ENCODE results near the gene CCDC148.

Gene CCDC148

GRCh38 chr2:158266111-158266510 is 190.4 kb downstream of the CCDC148 start:
- Histone ChIP-seq H3K9me3 (ENCODE audit: low read length) (no peaks in the 10 kb centered on the region), H3F3A (ENCODE audit: insufficient read depth, low read length) (no peaks in the 10 kb centered on the region), H3K27ac (ENCODE audit: low read depth, low read length, poor library complexity, severe bottlenecking) (no peak overlapping the region), H3K4me2 (ENCODE audit: low read length) (no peak overlapping the region), H3K36me3 (ENCODE audit: insufficient read depth, low read length) (no peaks in the 10 kb centered on the region), H3K4me3 (ENCODE audit: low read depth, low read length, poor library complexity, severe bottlenecking) (no peak overlapping the region), H3K79me2 (ENCODE audit: insufficient read depth, low read length) (no peaks in the 10 kb centered on the region), H3K9me2 (ENCODE audit: low read depth, low read length) (no peaks in the 10 kb centered on the region), H3K4me1 (ENCODE audit: insufficient read depth, low read length, severe bottlenecking) (no peaks in the 10 kb centered on the region), H2AFZ (ENCODE audit: low read length) (no peak overlapping the region), H3K9ac (ENCODE audit: low read length) (no peak overlapping the region), H3K27me3 (ENCODE audit: insufficient read depth, low read length) (no peaks in the 10 kb centered on the region), H4K20me1 (ENCODE audit: insufficient read depth, low read length) (no peaks in the 10 kb centered on the region)
- TF ChIP-seq, protein P1, sequence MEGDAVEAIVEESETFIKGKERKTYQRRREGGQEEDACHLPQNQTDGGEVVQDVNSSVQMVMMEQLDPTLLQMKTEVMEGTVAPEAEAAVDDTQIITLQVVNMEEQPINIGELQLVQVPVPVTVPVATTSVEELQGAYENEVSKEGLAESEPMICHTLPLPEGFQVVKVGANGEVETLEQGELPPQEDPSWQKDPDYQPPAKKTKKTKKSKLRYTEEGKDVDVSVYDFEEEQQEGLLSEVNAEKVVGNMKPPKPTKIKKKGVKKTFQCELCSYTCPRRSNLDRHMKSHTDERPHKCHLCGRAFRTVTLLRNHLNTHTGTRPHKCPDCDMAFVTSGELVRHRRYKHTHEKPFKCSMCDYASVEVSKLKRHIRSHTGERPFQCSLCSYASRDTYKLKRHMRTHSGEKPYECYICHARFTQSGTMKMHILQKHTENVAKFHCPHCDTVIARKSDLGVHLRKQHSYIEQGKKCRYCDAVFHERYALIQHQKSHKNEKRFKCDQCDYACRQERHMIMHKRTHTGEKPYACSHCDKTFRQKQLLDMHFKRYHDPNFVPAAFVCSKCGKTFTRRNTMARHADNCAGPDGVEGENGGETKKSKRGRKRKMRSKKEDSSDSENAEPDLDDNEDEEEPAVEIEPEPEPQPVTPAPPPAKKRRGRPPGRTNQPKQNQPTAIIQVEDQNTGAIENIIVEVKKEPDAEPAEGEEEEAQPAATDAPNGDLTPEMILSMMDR (IDR thresholded peaks at IDR 0.05; ENCODE audit: low read length): no peak
- TF ChIP-seq EZH2 (IDR thresholded peaks at IDR 0.05; ENCODE audit: borderline replicate concordance, low read length): no peak

- Histone ChIP-seq H4K20me1 (ENCODE audit: insufficient read depth, low read length) (no peaks in the 10 kb centered on the region), H3K27ac (ENCODE audit: low read depth, low read length, poor library complexity, severe bottlenecking) (no peak overlapping the region), H3K9me2 (ENCODE audit: low read depth, low read length) (no peaks in the 10 kb centered on the region), H3K4me1 (ENCODE audit: insufficient read depth, low read length, severe bottlenecking) (no peaks in the 10 kb centered on the region), H2AFZ (ENCODE audit: low read length) (no peak overlapping the region), H3K79me2 (ENCODE audit: insufficient read depth, low read length) (no peaks in the 10 kb centered on the region), H3K4me2 (ENCODE audit: low read length) (no peak overlapping the region), H3F3A (ENCODE audit: insufficient read depth, low read length) (no peaks in the 10 kb centered on the region), H3K4me3 (ENCODE audit: low read depth, low read length, poor library complexity, severe bottlenecking) (no peak overlapping the region), H3K9me3 (ENCODE audit: low read length) (no peaks in the 10 kb centered on the region), H3K36me3 (ENCODE audit: insufficient read depth, low read length) (no peaks in the 10 kb centered on the region), H3K27me3 (ENCODE audit: insufficient read depth, low read length) (no peaks in the 10 kb centered on the region), H3K9ac (ENCODE audit: low read length) (no peak overlapping the region)
- TF ChIP-seq, protein P1 (IDR thresholded peaks at IDR 0.05; ENCODE audit: low read length): no peak
- TF ChIP-seq EZH2 (IDR thresholded peaks at IDR 0.05; ENCODE audit: borderline replicate concordance, low read length): no peak
Observed at GRCh38 chr2:158255257-158255656, 201.3 kb downstream of the CCDC148 start.

DNA sequence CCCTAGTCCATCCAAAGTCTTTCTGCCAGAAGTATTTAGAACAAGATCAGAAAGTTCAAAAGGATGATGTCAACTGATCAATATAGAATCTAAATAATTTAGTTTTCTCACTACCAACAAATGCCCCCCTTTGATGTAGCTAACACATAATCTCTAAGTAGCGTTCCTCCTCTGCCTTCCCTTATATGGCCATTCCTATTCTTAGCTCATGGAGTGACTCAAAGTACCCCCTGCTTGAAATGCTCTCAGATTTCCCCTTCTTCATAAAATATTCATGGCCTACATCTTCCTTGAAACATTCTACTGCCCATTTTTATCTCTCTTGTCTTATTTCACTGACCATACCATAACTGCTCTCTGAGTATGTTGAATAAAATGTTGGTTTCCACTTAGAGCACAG is 203.4 kb downstream of the CCDC148 start:
- no peak overlapping the region for H3K9ac ChIP-seq (ENCODE audit: low read length)
- H3K27me3 ChIP-seq (ENCODE audit: insufficient read depth, low read length): no peaks in the 10 kb centered on the region
- no peak overlapping the region for H3K4me2 ChIP-seq (ENCODE audit: low read length)
- no peaks in the 10 kb centered on the region for H3F3A ChIP-seq (ENCODE audit: insufficient read depth, low read length)
- H3K9me2 ChIP-seq (ENCODE audit: low read depth, low read length): no peaks in the 10 kb centered on the region
- H3K36me3 ChIP-seq (ENCODE audit: insufficient read depth, low read length): no peaks in the 10 kb centered on the region
- H3K79me2 ChIP-seq (ENCODE audit: insufficient read depth, low read length): no peaks in the 10 kb centered on the region
- no peak overlapping the region for H3K4me3 ChIP-seq (ENCODE audit: low read depth, low read length, poor library complexity, severe bottlenecking)
- no peaks in the 10 kb centered on the region for H4K20me1 ChIP-seq (ENCODE audit: insufficient read depth, low read length)
- H3K9me3 ChIP-seq (ENCODE audit: low read length): no peaks in the 10 kb centered on the region
- no peaks in the 10 kb centered on the region for H3K4me1 ChIP-seq (ENCODE audit: insufficient read depth, low read length, severe bottlenecking)
- TF ChIP-seq, protein P1 (IDR thresholded peaks at IDR 0.05; ENCODE audit: low read length): no peak
- no peak for TF ChIP-seq EZH2 (IDR thresholded peaks at IDR 0.05; ENCODE audit: borderline replicate concordance, low read length)
- no peak overlapping the region for H3K27ac ChIP-seq (ENCODE audit: low read depth, low read length, poor library complexity, severe bottlenecking)
- H2AFZ ChIP-seq (ENCODE audit: low read length): no peak overlapping the region
